Measurements from ENCODE around the gene SPATS1. TPM values are rescaled to one million over a fixed set of nuclear protein-coding genes. Genes with fewer than 3 reads are reported as not detected.

Gene SPATS1
- total and polyA plus RNA-seq, 7 experiments from 2014 or later, result not detected

DNA sequence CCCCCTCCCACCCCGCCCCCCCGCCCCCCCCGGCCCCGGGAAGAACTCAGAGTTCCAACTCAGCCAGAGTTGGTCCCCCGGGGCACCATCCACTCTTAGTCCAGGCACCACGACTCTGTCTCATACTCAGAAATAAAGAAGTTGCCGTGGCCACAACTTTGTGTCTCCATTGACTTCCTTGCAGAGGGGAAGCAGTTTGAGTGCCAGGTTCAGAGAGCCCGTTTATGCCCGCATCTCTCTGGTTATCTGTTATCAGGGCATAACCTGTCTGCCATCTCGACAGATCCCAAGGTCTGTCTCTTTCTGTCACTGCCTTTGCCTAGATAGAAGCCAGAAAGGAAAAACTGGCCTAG is 45.7 kb downstream of the SPATS1 start:
- H3K4me1 Mint-ChIP-seq, result peaks cover 24 to 49% (median 46%) of the 10 kb centered on the region in 7 donors

DNA sequence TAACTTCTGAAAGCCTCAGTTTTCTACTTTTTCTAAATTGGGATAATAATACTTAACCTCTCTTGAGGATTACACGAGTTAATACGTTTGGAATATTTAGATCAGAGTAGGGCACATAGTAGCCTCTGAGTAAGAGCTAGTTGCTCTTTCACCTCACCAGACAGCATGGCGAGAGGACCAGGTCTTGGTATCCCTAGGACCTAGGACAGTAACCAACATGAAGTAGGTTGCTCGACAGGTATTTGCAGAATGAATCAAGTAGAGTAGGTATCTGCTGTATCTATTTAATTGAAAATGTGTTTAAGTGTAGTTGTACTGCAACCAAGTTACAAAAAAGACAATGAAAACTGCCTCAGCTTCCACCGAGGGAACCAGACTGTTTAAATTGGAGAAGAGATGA is 46.4 kb downstream of the SPATS1 start:
- peak overlapping the region; percentile 47 to 99 (median 95) for H3K27ac Mint-ChIP-seq

More for the DNA sequence above, 45.7 kb downstream of the SPATS1 start:
- H3K4me1 ChIP-seq (ENCODE audit: control insufficient read depth in 2 of 2, insufficient read depth in 2 of 2, low read length in 2 of 2), result peaks cover 17 to 29% of the 10 kb centered on the region in 2 donors
- peaks cover 5 to 24% (median 8%) of the 10 kb centered on the region in 3 experiments for H3K36me3 ChIP-seq (ENCODE audit: control insufficient read depth in 2 of 3, insufficient read depth in 3 of 3, low read length in 3 of 3)
- H3K9me3 ChIP-seq (ENCODE audit: control insufficient read depth in 2 of 3, low read length in 3 of 3), result no peaks in the 10 kb centered on the region
- Mint-ChIP-seq H3K9me3 (peaks cover 0 to 2% (median 0%) of the 10 kb centered on the region in 11 donors), H3K4me3 (peak overlapping the region; percentile 91 to 100 (median 96)), H3K27ac (peak overlapping the region; percentile 87 to 99 (median 96)), H3K36me3 (peaks cover 0 to 25% (median 15%) of the 10 kb centered on the region in 5 donors), H3K27me3 (peaks cover 0 to 23% (median 0%) of the 10 kb centered on the region in 5 donors)
- DNase-seq, result peak in 1 of 9 donors; percentile 27
- CTCF ChIA-PET, result interaction anchor here (0.6 kb wide), 1 partner anchor 649 kb away, joined by 3 read pairs; no protein-coding TSS in a partner anchor
- no peaks in the 10 kb centered on the region for H3K27me3 ChIP-seq (ENCODE audit: control insufficient read depth in 2 of 2, insufficient read depth in 2 of 2, low read length in 2 of 2)
- peak overlapping the region; percentile 71 for H3K4me3 ChIP-seq (ENCODE audit: low read length)
- ATAC-seq, result no peak
- intact Hi-C loops (cut with micrococcal nuclease), result loop anchor here (5.0 kb wide), 2 partner anchors 761 to 911 kb away; partner anchors contain the start of genes GTPBP2 (in 1 of the 2) and TJAP1 (in 1 of the 2)
- H3K27ac ChIP-seq (ENCODE audit: low read depth, low read length), result peak overlapping the region; percentile 85
- POLR2A ChIA-PET, result no interaction called here

DNA sequence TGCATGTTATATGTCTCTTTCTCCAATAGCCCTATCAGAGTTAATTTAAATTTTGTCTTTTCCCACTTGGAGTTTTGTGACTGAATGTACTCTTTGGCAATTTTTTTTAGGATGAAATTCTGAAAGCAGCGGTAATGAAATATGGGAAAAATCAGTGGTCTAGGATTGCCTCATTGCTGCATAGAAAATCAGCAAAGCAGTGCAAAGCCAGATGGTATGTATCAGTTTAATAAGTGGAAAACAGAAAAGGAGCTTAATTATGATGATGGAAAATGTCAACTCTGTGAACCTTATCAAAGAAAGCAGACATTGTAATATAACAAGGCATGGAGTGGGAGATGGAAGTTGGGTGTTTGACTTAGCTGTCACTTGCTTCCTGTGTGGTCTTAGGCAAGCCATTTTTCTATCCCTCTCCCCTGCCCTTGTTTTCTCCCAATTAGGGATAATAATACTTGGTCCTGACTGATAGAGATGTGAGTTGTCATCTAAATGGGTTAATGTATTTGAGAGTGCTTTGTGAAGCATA is 47.8 kb downstream of the SPATS1 start:
- H3K4me1 ChIP-seq (ENCODE audit: control insufficient read depth in 2 of 2, insufficient read depth in 2 of 2, low read length in 2 of 2), result peaks cover 17 to 29% of the 10 kb centered on the region in 2 donors
- H3K27ac ChIP-seq (ENCODE audit: low read depth, low read length), result no peak overlapping the region
- no peaks in the 10 kb centered on the region for H3K9me3 ChIP-seq (ENCODE audit: control insufficient read depth in 2 of 3, low read length in 3 of 3)
- peaks cover 8 to 37% (median 28%) of the 10 kb centered on the region in 5 donors for H3K36me3 Mint-ChIP-seq
- peaks cover 0 to 2% (median 0%) of the 10 kb centered on the region in 11 donors for H3K9me3 Mint-ChIP-seq
- DNase-seq (no peak), ATAC-seq (no peak)
- peak overlapping the region in 9 of 10 donors; percentile 9 to 99 (median 94) for H3K4me3 Mint-ChIP-seq
- H3K4me1 Mint-ChIP-seq, result peaks cover 36 to 61% (median 46%) of the 10 kb centered on the region in 7 donors
- peaks cover 0 to 12% (median 0%) of the 10 kb centered on the region in 5 donors for H3K27me3 Mint-ChIP-seq
- peak overlapping the region in 1 of 9 donors; percentile 51 for H3K27ac Mint-ChIP-seq
- intact Hi-C loops (cut with micrococcal nuclease), result no loop called here
- ChIA-PET CTCF (interaction anchor here (0.7 kb wide), 1 partner anchor 44 kb away, joined by 3 read pairs; no protein-coding TSS in a partner anchor), POLR2A (interaction anchor here (0.5 to 0.7 kb wide), 2 partner anchors 8 to 11 kb away, joined by 3 read pairs; no protein-coding TSS in a partner anchor)
- H3K36me3 ChIP-seq (ENCODE audit: control insufficient read depth in 2 of 3, insufficient read depth in 3 of 3, low read length in 3 of 3), result peaks cover 13 to 45% (median 22%) of the 10 kb centered on the region in 3 experiments
- no peaks in the 10 kb centered on the region for H3K27me3 ChIP-seq (ENCODE audit: control insufficient read depth in 2 of 2, insufficient read depth in 2 of 2, low read length in 2 of 2)
- no peak overlapping the region for H3K4me3 ChIP-seq (ENCODE audit: low read length)

More for the DNA sequence above, 46.4 kb downstream of the SPATS1 start:
- Histone ChIP-seq H3K27me3 (ENCODE audit: control insufficient read depth in 2 of 2, insufficient read depth in 2 of 2, low read length in 2 of 2) (no peaks in the 10 kb centered on the region), H3K36me3 (ENCODE audit: control insufficient read depth in 2 of 3, insufficient read depth in 3 of 3, low read length in 3 of 3) (peaks cover 9 to 31% (median 16%) of the 10 kb centered on the region in 3 experiments), H3K9me3 (ENCODE audit: control insufficient read depth in 2 of 3, low read length in 3 of 3) (no peaks in the 10 kb centered on the region), H3K4me1 (ENCODE audit: control insufficient read depth in 2 of 2, insufficient read depth in 2 of 2, low read length in 2 of 2) (peaks cover 17 to 29% of the 10 kb centered on the region in 2 donors), H3K27ac (ENCODE audit: low read depth, low read length) (peak overlapping the region; percentile 62), H3K4me3 (ENCODE audit: low read length) (peak overlapping the region; percentile 59)
- ChIA-PET POLR2A (no interaction called here), CTCF (no interaction called here)
- peaks cover 24 to 51% (median 46%) of the 10 kb centered on the region in 7 donors for H3K4me1 Mint-ChIP-seq
- intact Hi-C loops (cut with micrococcal nuclease), result loop anchor here (5.0 kb wide), 2 partner anchors 762 to 912 kb away; partner anchors contain the start of genes GTPBP2 (in 1 of the 2) and TJAP1 (in 1 of the 2)
- H3K9me3 Mint-ChIP-seq, result peaks cover 0 to 2% (median 0%) of the 10 kb centered on the region in 11 donors
- ATAC-seq (no peak), DNase-seq (no peak)
- peaks cover 0 to 21% (median 0%) of the 10 kb centered on the region in 5 donors for H3K27me3 Mint-ChIP-seq
- H3K4me3 Mint-ChIP-seq, result peak overlapping the region; percentile 91 to 100 (median 96)
- H3K36me3 Mint-ChIP-seq, result peaks cover 1 to 27% (median 18%) of the 10 kb centered on the region in 5 donors

Other genes starting within 250 kb of the SPATS1 start
- gene MRPL14, start 215.2 kb upstream of the SPATS1 start, total RNA-seq, result 10 to 100 TPM; 12.6 to 58.3 (median 15.8) TPM
- 10 to 100 TPM; 71.4 to 77.9 TPM for gene MRPL14, start 215.2 kb upstream of the SPATS1 start, polyA plus RNA-seq
- 10 to 100 TPM; 16.2 to 21.4 (median 18.1) TPM for gene TMEM63B, start 215.1 kb upstream of the SPATS1 start, total RNA-seq
- 1 to 10 TPM in 1 of 2 donors, under 1 TPM in 1; 0.18 to 1.7 TPM for gene TMEM63B, start 215.1 kb upstream of the SPATS1 start, polyA plus RNA-seq
- under 1 TPM in 1 of 5 experiments, not detected in 4; 0.66 TPM for gene CAPN11, start 183.8 kb upstream of the SPATS1 start, total RNA-seq
- not detected for gene CAPN11, start 183.8 kb upstream of the SPATS1 start, polyA plus RNA-seq
- gene MYMX, start 125.7 kb upstream of the SPATS1 start, total RNA-seq, result not detected
- gene MYMX, start 125.7 kb upstream of the SPATS1 start, polyA plus RNA-seq, result not detected
- 10 to 100 TPM in 1 of 5 experiments, 1 to 10 TPM in 2, under 1 TPM in 2; 0.84 to 41.1 (median 1.8) TPM for gene SLC29A1, start 119.1 kb upstream of the SPATS1 start, total RNA-seq
- gene SLC29A1, start 119.1 kb upstream of the SPATS1 start, polyA plus RNA-seq, result 1 to 10 TPM in 1 of 2 donors, under 1 TPM in 1; 0.95 to 2.0 TPM
- gene HSP90AB1, start 95.5 kb upstream of the SPATS1 start, total RNA-seq, result 100 to 1,000 TPM; 345 to 750 (median 366) TPM
- 100 to 1,000 TPM; 422 to 558 TPM for gene HSP90AB1, start 95.5 kb upstream of the SPATS1 start, polyA plus RNA-seq
- 10 to 100 TPM in 4 of 5 experiments, 1 to 10 TPM in 1; 10.0 to 32.1 (median 17.6) TPM for gene SLC35B2, start 85.1 kb upstream of the SPATS1 start, total RNA-seq
- gene SLC35B2, start 85.1 kb upstream of the SPATS1 start, polyA plus RNA-seq, result 10 to 100 TPM; 24.5 to 41.7 TPM
- gene NFKBIE, start 77.1 kb upstream of the SPATS1 start, total RNA-seq, result 10 to 100 TPM in 4 of 5 experiments, 1 to 10 TPM in 1; 8.3 to 53.4 (median 29.4) TPM
- gene NFKBIE, start 77.1 kb upstream of the SPATS1 start, polyA plus RNA-seq, result 1 to 10 TPM; 2.3 to 4.9 TPM
- gene TMEM151B, start 72.2 kb upstream of the SPATS1 start, total RNA-seq, result not detected
- gene TMEM151B, start 72.2 kb upstream of the SPATS1 start, polyA plus RNA-seq, result under 1 TPM in 1 of 2 donors, not detected in 1; 0.22 TPM
- gene AARS2, start 29.3 kb upstream of the SPATS1 start, total RNA-seq, result 10 to 100 TPM; 13.5 to 29.8 (median 20.9) TPM
- 10 to 100 TPM in 1 of 2 donors, 1 to 10 TPM in 1; 8.9 to 13.1 TPM for gene AARS2, start 29.3 kb upstream of the SPATS1 start, polyA plus RNA-seq
- gene CDC5L, start 45.1 kb downstream of the SPATS1 start, total RNA-seq, result 10 to 100 TPM; 17.4 to 25.4 (median 22.4) TPM
- 10 to 100 TPM; 14.5 to 20.8 TPM for gene CDC5L, start 45.1 kb downstream of the SPATS1 start, polyA plus RNA-seq